Measurements from ENCODE around the gene QRICH2. TPM values are rescaled to one million over a fixed set of nuclear protein-coding genes. Genes with fewer than 3 reads are reported as not detected.
"Not testable (repeated sequence)": the region's sequence is repeated elsewhere in the genome, so short reads cannot be mapped to it uniquely, and the experiment has no call there.

Gene QRICH2
- total RNA-seq, 1 donor from 2014 or later = 12.2 TPM

GRCh38 chr17:76262732-76263344, 45.2 kb downstream of the QRICH2 start:
- no peaks in the 10 kb centered on the region for H3K36me3 Mint-ChIP-seq (ENCODE audit: unreplicated experiment)
- peaks cover 3% of the 10 kb centered on the region for H3K9me3 Mint-ChIP-seq (ENCODE audit: unreplicated experiment)
- H3K27ac Mint-ChIP-seq (ENCODE audit: unreplicated experiment) = no peak overlapping the region
- DNase-seq = no peak
- no peak overlapping the region for H3K4me3 Mint-ChIP-seq (ENCODE audit: unreplicated experiment)
- peaks cover 16% of the 10 kb centered on the region for H3K4me1 Mint-ChIP-seq (ENCODE audit: low read depth, unreplicated experiment)
- no peak for TF ChIP-seq CTCF (IDR thresholded peaks at IDR 0.05; ENCODE audit: partially characterized antibody, unreplicated experiment)
- H3K27me3 Mint-ChIP-seq (ENCODE audit: unreplicated experiment) = peaks cover 6% of the 10 kb centered on the region

GRCh38 chr17:76261421-76262215, 46.5 kb downstream of the QRICH2 start:
- H3K9me3 Mint-ChIP-seq (ENCODE audit: unreplicated experiment) = peaks cover 1% of the 10 kb centered on the region
- H3K27me3 Mint-ChIP-seq (ENCODE audit: unreplicated experiment) = peaks cover 4% of the 10 kb centered on the region
- no peak for DNase-seq
- H3K27ac Mint-ChIP-seq (ENCODE audit: unreplicated experiment) = no peak overlapping the region
- H3K4me3 Mint-ChIP-seq (ENCODE audit: unreplicated experiment) = no peak overlapping the region
- no peaks in the 10 kb centered on the region for H3K36me3 Mint-ChIP-seq (ENCODE audit: unreplicated experiment)
- TF ChIP-seq CTCF (IDR thresholded peaks at IDR 0.05; ENCODE audit: partially characterized antibody, unreplicated experiment) = no peak
- H3K4me1 Mint-ChIP-seq (ENCODE audit: low read depth, unreplicated experiment) = peaks cover 14% of the 10 kb centered on the region

- H3K9me3 Mint-ChIP-seq (ENCODE audit: unreplicated experiment) = no peaks in the 10 kb centered on the region
- no peak for TF ChIP-seq CTCF (IDR thresholded peaks at IDR 0.05; ENCODE audit: partially characterized antibody, unreplicated experiment)
- H3K4me3 Mint-ChIP-seq (ENCODE audit: unreplicated experiment) = no peak overlapping the region
- H3K4me1 Mint-ChIP-seq (ENCODE audit: low read depth, unreplicated experiment) = peaks cover 14% of the 10 kb centered on the region
- no peaks in the 10 kb centered on the region for H3K36me3 Mint-ChIP-seq (ENCODE audit: unreplicated experiment)
- no peak for DNase-seq
- no peak overlapping the region for H3K27ac Mint-ChIP-seq (ENCODE audit: unreplicated experiment)
- peaks cover 2% of the 10 kb centered on the region for H3K27me3 Mint-ChIP-seq (ENCODE audit: unreplicated experiment)
These were observed 47.4 kb downstream of the QRICH2 start for GRCh38 chr17:76260669-76261068.

- Mint-ChIP-seq H3K4me1 (ENCODE audit: low read depth, unreplicated experiment) (peaks cover 14% of the 10 kb centered on the region), H3K27ac (ENCODE audit: unreplicated experiment) (no peak overlapping the region), H3K27me3 (ENCODE audit: unreplicated experiment) (peaks cover 4% of the 10 kb centered on the region), H3K36me3 (ENCODE audit: unreplicated experiment) (no peaks in the 10 kb centered on the region), H3K4me3 (ENCODE audit: unreplicated experiment) (no peak overlapping the region), H3K9me3 (ENCODE audit: unreplicated experiment) (no peaks in the 10 kb centered on the region)
- no peak for TF ChIP-seq CTCF (IDR thresholded peaks at IDR 0.05; ENCODE audit: partially characterized antibody, unreplicated experiment)
- DNase-seq = no peak
These were observed 47.9 kb downstream of the QRICH2 start for GRCh38 chr17:76260220-76260619.

GRCh38 chr17:76256430-76257050, 51.5 kb downstream of the QRICH2 start:
- not testable (repeated sequence) for H3K4me1 Mint-ChIP-seq (ENCODE audit: low read depth, unreplicated experiment); DNase-seq; H3K27ac Mint-ChIP-seq (ENCODE audit: unreplicated experiment); H3K27me3 Mint-ChIP-seq (ENCODE audit: unreplicated experiment); H3K36me3 Mint-ChIP-seq (ENCODE audit: unreplicated experiment); H3K4me3 Mint-ChIP-seq (ENCODE audit: unreplicated experiment); H3K9me3 Mint-ChIP-seq (ENCODE audit: unreplicated experiment)

All from glutamatergic neuron (in vitro differentiated cells).